ENCODE measurements around the gene HNRNPH2. TPM values are rescaled to one million over a fixed set of nuclear protein-coding genes. Genes with fewer than 3 reads are reported as not detected.

The HNRNPH2 gene
- total and polyA plus RNA-seq, 11 donors, result 36.5 to 71.9 (median 56.8) TPM

- no peak for ATAC-seq
- no peaks in the 10 kb centered on the region for H3K27me3 ChIP-seq
- H3K36me3 ChIP-seq, result peaks cover 0 to 57% (median 25%) of the 10 kb centered on the region in 9 donors
- H3K9me3 ChIP-seq, result no peaks in the 10 kb centered on the region
- no peak for TF ChIP-seq POLR2A (IDR thresholded peaks at IDR 0.05)
- TF ChIP-seq CTCF (IDR thresholded peaks at IDR 0.05), result no peak
- WGBS, 4 donors, result 19 to 38% (median 32%) methylated on average over 4 of the region's 4 CpGs
- no peak for DNase-seq
- intact Hi-C loops (cut with DNase I), result no loop called here
- H3K27ac ChIP-seq, result no peak overlapping the region
- no peaks in the 10 kb centered on the region for H3K4me1 ChIP-seq
- no peak overlapping the region for H3K4me3 ChIP-seq
Measured at GRCh38 chrX:101397779-101398178, 10.2 kb upstream of the HNRNPH2 start.

GRCh38 chrX:101398694-101399093 is 9.3 kb upstream of the HNRNPH2 start:
- H3K36me3 ChIP-seq, result peaks cover 0 to 52% (median 26%) of the 10 kb centered on the region in 9 donors
- ATAC-seq, result no peak
- no peak for TF ChIP-seq CTCF (IDR thresholded peaks at IDR 0.05)
- TF ChIP-seq POLR2A (IDR thresholded peaks at IDR 0.05), result no peak
- DNase-seq, result no peak
- H3K27me3 ChIP-seq, result no peaks in the 10 kb centered on the region
- no peak overlapping the region for H3K4me3 ChIP-seq
- intact Hi-C loops (cut with DNase I), result no loop called here
- H3K27ac ChIP-seq, result no peak overlapping the region
- H3K9me3 ChIP-seq, result no peaks in the 10 kb centered on the region
- no peaks in the 10 kb centered on the region for H3K4me1 ChIP-seq
- WGBS, 4 donors, result 76 to 96% (median 85%) methylated on average over 4 of the region's 4 CpGs

- no peaks in the 10 kb centered on the region for H3K27me3 ChIP-seq
- TF ChIP-seq POLR2A (IDR thresholded peaks at IDR 0.05), result no peak
- TF ChIP-seq CTCF (IDR thresholded peaks at IDR 0.05), result no peak
- peaks cover 0 to 46% (median 21%) of the 10 kb centered on the region in 9 donors for H3K36me3 ChIP-seq
- DNase-seq, result no peak
- no peak overlapping the region for H3K27ac ChIP-seq
- intact Hi-C loops (cut with DNase I), result no loop called here
- 81 to 97% (median 89%) methylated on average over 4 of the region's 4 CpGs for WGBS, 4 donors
- no peaks in the 10 kb centered on the region for H3K4me1 ChIP-seq
- H3K9me3 ChIP-seq, result no peaks in the 10 kb centered on the region
- no peak for ATAC-seq
- H3K4me3 ChIP-seq, result no peak overlapping the region
Measured at GRCh38 chrX:101399825-101400224, 8.2 kb upstream of the HNRNPH2 start.

- Histone ChIP-seq H3K4me3 (peak overlapping the region; percentile 21 to 97 (median 67)), H3K27me3 (no peaks in the 10 kb centered on the region), H3K36me3 (peaks cover 0 to 12% (median 5%) of the 10 kb centered on the region in 9 donors), H3K27ac (peak overlapping the region in 11 of 12 donors; percentile 70 to 97 (median 91)), H3K4me1 (peaks cover 0 to 33% (median 13%) of the 10 kb centered on the region in 12 donors), H3K9me3 (no peaks in the 10 kb centered on the region)
- intact Hi-C loops (cut with DNase I), result no loop called here
- DNase-seq, result no peak
- 1 to 27% (median 13%) methylated on average over 15 of the region's 15 CpGs for WGBS, 4 donors
- no peak for TF ChIP-seq CTCF (IDR thresholded peaks at IDR 0.05)
- TF ChIP-seq POLR2A (IDR thresholded peaks at IDR 0.05), result no peak
- peak in 3 of 4 donors; percentile 3 for ATAC-seq
Measured at GRCh38 chrX:101407167-101407747, 765 bp upstream of the HNRNPH2 start.

Measured in heart left ventricle (tissue), 16 donors.